CD4-positive, CD25-positive, alpha-beta regulatory T cell (primary cell): ENCODE results near the gene LUZP1. TPM values are rescaled to one million over a fixed set of nuclear protein-coding genes. Genes with fewer than 3 reads are reported as not detected.

Source experiments
- ATAC-seq, 2 donors: fragments of 150-1000 bp; cut with Tn5 transposase; one replicate each; pipeline ENCODE4 v1.10.0; 2021; ENCODE audit warnings: low read depth in 2 of 2, moderate number of reproducible peaks in 2 of 2, moderate library complexity in 1 of 2
- DNase-seq, 3 donors: peaks; one replicate each; pipeline versions ENCODE4 v3.0.0 to v3.0.0-alpha.2; 2012 to 2022; ENCODE audit warnings: mixed read lengths in 1 of 3
- H3K27ac ChIP-seq: one replicate; pipeline ENCODE4 v1.7.0; 2013; ENCODE audit warnings: mild to moderate bottlenecking, low read length; ENCODE audit not compliant: insufficient read depth, poor library complexity, severe bottlenecking
- H3K27me3 ChIP-seq: one replicate; pipeline ENCODE4 v1.7.0; 2013; ENCODE audit warnings: low read length; ENCODE audit not compliant: control insufficient read depth, insufficient read depth
- H3K36me3 ChIP-seq: one replicate; pipeline ENCODE4 v1.7.0; 2013; ENCODE audit warnings: mild to moderate bottlenecking, low read length, moderate library complexity; ENCODE audit not compliant: control insufficient read depth, insufficient read depth
- H3K4me1 ChIP-seq: 2 replicates; pipeline ENCODE4 v1.7.0; 2013; ENCODE audit warnings: mild to moderate bottlenecking, low read length; ENCODE audit not compliant: insufficient read depth, control insufficient read depth, poor library complexity, severe bottlenecking
- H3K4me3 ChIP-seq: one replicate; pipeline ENCODE4 v1.7.0; 2013; ENCODE audit warnings: low read depth, mild to moderate bottlenecking, low read length, moderate library complexity
- H3K9me3 ChIP-seq, 2 experiments: 1 replicate in 1 of 2; 2 replicates in 1 of 2; pipeline ENCODE4 v1.7.0; 2013; ENCODE audit warnings: low read length in 2 of 2, mild to moderate bottlenecking in 1 of 2, moderate library complexity in 1 of 2; ENCODE audit not compliant: control insufficient read depth in 2 of 2
- H3K27ac Mint-ChIP-seq, 3 donors: one replicate each; pipeline ENCODE4 v1.8.0; 2020 to 2022; ENCODE audit warnings: mild to moderate bottlenecking in 3 of 3, mixed read lengths in 3 of 3, moderate library complexity in 2 of 3
- H3K27me3 Mint-ChIP-seq: one replicate; pipeline ENCODE4 v1.8.0; 2022; ENCODE audit warnings: mild to moderate bottlenecking, mixed read lengths
- H3K36me3 Mint-ChIP-seq: one replicate; pipeline ENCODE4 v1.8.0; 2020; ENCODE audit warnings: mixed read lengths
- H3K4me1 Mint-ChIP-seq, 4 donors: one replicate each; pipeline ENCODE4 v1.8.0; 2020 to 2022; ENCODE audit warnings: mixed read lengths in 4 of 4, mild to moderate bottlenecking in 1 of 4
- H3K4me3 Mint-ChIP-seq, 4 donors: one replicate each; pipeline ENCODE4 v1.8.0; 2020 to 2022; ENCODE audit warnings: mild to moderate bottlenecking in 4 of 4, mixed read lengths in 4 of 4, moderate library complexity in 3 of 4
- H3K9me3 Mint-ChIP-seq, 7 donors: one replicate each; pipeline ENCODE4 v1.8.0; 2020 to 2022; ENCODE audit warnings: mixed read lengths in 7 of 7, mild to moderate bottlenecking in 3 of 7, moderate library complexity in 2 of 7
- polyA plus RNA-seq, 4 donors: library from polyadenylated mRNA; unstranded; fragments of 300-500 nt; fragmentation: Illumina TruSeq; gene quantifications; one replicate each; pipeline ENCODE4 v1.2.3, GENCODE V29; 2021
- total RNA-seq: library from RNA; stranded (reverse); gene quantifications from one replicate; pipeline ENCODE4 v1.2.3, GENCODE V29; 2022

Gene LUZP1
- total and polyA plus RNA-seq, 5 donors from 2014 or later, result 14.9 to 26.7 (median 17.1) TPM

GRCh38 chr1:23174426-23175110 is 5.9 kb upstream of the LUZP1 start:
- DNase-seq (peak in 1 of 3 donors; percentile 32), ATAC-seq (no peak)
- H3K27ac ChIP-seq, result no peak overlapping the region
- Mint-ChIP-seq H3K27ac (peak overlapping the region in 1 of 3 donors; percentile 0), H3K36me3 (no peaks in the 10 kb centered on the region), H3K4me3 (peak overlapping the region in 1 of 4 donors; percentile 10), H3K4me1 (peaks cover 10 to 21% (median 11%) of the 10 kb centered on the region in 4 donors), H3K9me3 (no peaks in the 10 kb centered on the region), H3K27me3 (peaks cover 21% of the 10 kb centered on the region)
- H3K27me3 ChIP-seq, result peaks cover 8% of the 10 kb centered on the region
- H3K36me3 ChIP-seq, result no peaks in the 10 kb centered on the region
- no peak overlapping the region for H3K4me3 ChIP-seq
- H3K9me3 ChIP-seq, result no peaks in the 10 kb centered on the region
- H3K4me1 ChIP-seq, result peaks cover 13% of the 10 kb centered on the region

GRCh38 chr1:23171181-23171755 is 2.6 kb upstream of the LUZP1 start:
- H3K4me3 ChIP-seq, result no peak overlapping the region
- Mint-ChIP-seq H3K27me3 (peaks cover 11% of the 10 kb centered on the region), H3K36me3 (no peaks in the 10 kb centered on the region), H3K4me1 (peaks cover 11 to 33% (median 21%) of the 10 kb centered on the region in 4 donors), H3K27ac (no peak overlapping the region), H3K9me3 (no peaks in the 10 kb centered on the region), H3K4me3 (no peak overlapping the region)
- H3K9me3 ChIP-seq, result no peaks in the 10 kb centered on the region
- H3K27ac ChIP-seq, result no peak overlapping the region
- H3K4me1 ChIP-seq, result peaks cover 21% of the 10 kb centered on the region
- no peaks in the 10 kb centered on the region for H3K36me3 ChIP-seq
- ATAC-seq, result no peak
- DNase-seq, result no peak
- no peaks in the 10 kb centered on the region for H3K27me3 ChIP-seq

- peak in 1 of 3 donors; percentile 50 for DNase-seq
- Mint-ChIP-seq H3K4me1 (peaks cover 20 to 46% (median 28%) of the 10 kb centered on the region in 4 donors), H3K27me3 (peaks cover 9% of the 10 kb centered on the region), H3K4me3 (peak overlapping the region; percentile 86 to 96 (median 96)), H3K36me3 (no peaks in the 10 kb centered on the region), H3K27ac (peak overlapping the region in 2 of 3 donors; percentile 13 to 83), H3K9me3 (no peaks in the 10 kb centered on the region)
- H3K4me3 ChIP-seq, result peak overlapping the region; percentile 32
- no peaks in the 10 kb centered on the region for H3K36me3 ChIP-seq
- peaks cover 23% of the 10 kb centered on the region for H3K4me1 ChIP-seq
- no peak overlapping the region for H3K27ac ChIP-seq
- H3K9me3 ChIP-seq, result no peaks in the 10 kb centered on the region
- ATAC-seq, result peak in 1 of 2 donors; percentile 27
- no peaks in the 10 kb centered on the region for H3K27me3 ChIP-seq
Observed at GRCh38 chr1:23169727-23170335, 1.2 kb upstream of the LUZP1 start.

- H3K9me3 Mint-ChIP-seq, result no peaks in the 10 kb centered on the region
- H3K36me3 Mint-ChIP-seq, result no peaks in the 10 kb centered on the region
- Histone ChIP-seq H3K4me3 (peak overlapping the region; percentile 32), H3K9me3 (no peaks in the 10 kb centered on the region), H3K27ac (no peak overlapping the region), H3K36me3 (no peaks in the 10 kb centered on the region), H3K27me3 (no peaks in the 10 kb centered on the region), H3K4me1 (peaks cover 23% of the 10 kb centered on the region)
- peak overlapping the region; percentile 86 to 96 (median 96) for H3K4me3 Mint-ChIP-seq
- peaks cover 9% of the 10 kb centered on the region for H3K27me3 Mint-ChIP-seq
- peak overlapping the region in 1 of 3 donors; percentile 13 for H3K27ac Mint-ChIP-seq
- no peak for ATAC-seq
- peaks cover 17 to 43% (median 29%) of the 10 kb centered on the region in 4 donors for H3K4me1 Mint-ChIP-seq
- no peak for DNase-seq
Observed at GRCh38 chr1:23169195-23169575, 529 bp upstream of the LUZP1 start.

GRCh38 chr1:23168079-23168444 is 594 bp downstream of the LUZP1 start:
- peak in 2 of 3 donors; percentile 23 to 47 for DNase-seq
- Mint-ChIP-seq H3K27me3 (peaks cover 9% of the 10 kb centered on the region), H3K4me3 (peak overlapping the region; percentile 86 to 96 (median 96)), H3K4me1 (peaks cover 22 to 50% (median 37%) of the 10 kb centered on the region in 4 donors), H3K9me3 (no peaks in the 10 kb centered on the region), H3K27ac (peak overlapping the region; percentile 13 to 94 (median 92)), H3K36me3 (no peaks in the 10 kb centered on the region)
- peak overlapping the region; percentile 86 for H3K4me3 ChIP-seq
- peak overlapping the region; percentile 72 for H3K27ac ChIP-seq
- no peaks in the 10 kb centered on the region for H3K27me3 ChIP-seq
- H3K36me3 ChIP-seq, result no peaks in the 10 kb centered on the region
- ATAC-seq, result peak; percentile 22 to 52
- H3K4me1 ChIP-seq, result peaks cover 23% of the 10 kb centered on the region
- no peaks in the 10 kb centered on the region for H3K9me3 ChIP-seq

GRCh38 chr1:23167353-23168078 is 1.1 kb downstream of the LUZP1 start:
- Histone ChIP-seq H3K4me1 (peaks cover 23% of the 10 kb centered on the region), H3K36me3 (no peaks in the 10 kb centered on the region), H3K9me3 (no peaks in the 10 kb centered on the region), H3K27me3 (no peaks in the 10 kb centered on the region), H3K4me3 (peak overlapping the region; percentile 76), H3K27ac (no peak overlapping the region)
- Mint-ChIP-seq H3K9me3 (no peaks in the 10 kb centered on the region), H3K36me3 (no peaks in the 10 kb centered on the region), H3K27ac (peak overlapping the region; percentile 20 to 76 (median 65)), H3K27me3 (peaks cover 9% of the 10 kb centered on the region), H3K4me1 (peaks cover 22 to 54% (median 37%) of the 10 kb centered on the region in 4 donors), H3K4me3 (peak overlapping the region; percentile 86 to 95 (median 90))
- ATAC-seq (peak in 1 of 2 donors; percentile 13), DNase-seq (peak; percentile 29 to 35 (median 32))

GRCh38 chr1:23166854-23167253 is 1.8 kb downstream of the LUZP1 start:
- H3K9me3 Mint-ChIP-seq, result no peaks in the 10 kb centered on the region
- H3K9me3 ChIP-seq, result no peaks in the 10 kb centered on the region
- H3K36me3 Mint-ChIP-seq, result no peaks in the 10 kb centered on the region
- no peaks in the 10 kb centered on the region for H3K27me3 ChIP-seq
- H3K4me3 ChIP-seq, result peak overlapping the region; percentile 76
- no peaks in the 10 kb centered on the region for H3K36me3 ChIP-seq
- no peak for DNase-seq
- no peak overlapping the region for H3K27ac ChIP-seq
- H3K4me1 ChIP-seq, result peaks cover 23% of the 10 kb centered on the region
- peak overlapping the region in 2 of 3 donors; percentile 20 to 76 for H3K27ac Mint-ChIP-seq
- H3K4me1 Mint-ChIP-seq, result peaks cover 22 to 57% (median 40%) of the 10 kb centered on the region in 4 donors
- peaks cover 6% of the 10 kb centered on the region for H3K27me3 Mint-ChIP-seq
- no peak for ATAC-seq
- peak overlapping the region; percentile 86 to 91 (median 89) for H3K4me3 Mint-ChIP-seq
